GM19240 (cell line): Measurements from ENCODE around the gene WWC2.
"Not testable (repeated sequence)": the region's sequence is repeated elsewhere in the genome, so short reads cannot be mapped to it uniquely, and the experiment has no call there.

Experiments
- DNase-seq: peaks from one replicate; pipeline ENCODE4 v3.0.0; 2011; ENCODE audit warnings: low spot score; ENCODE audit not compliant: insufficient read length

Gene WWC2

DNA sequence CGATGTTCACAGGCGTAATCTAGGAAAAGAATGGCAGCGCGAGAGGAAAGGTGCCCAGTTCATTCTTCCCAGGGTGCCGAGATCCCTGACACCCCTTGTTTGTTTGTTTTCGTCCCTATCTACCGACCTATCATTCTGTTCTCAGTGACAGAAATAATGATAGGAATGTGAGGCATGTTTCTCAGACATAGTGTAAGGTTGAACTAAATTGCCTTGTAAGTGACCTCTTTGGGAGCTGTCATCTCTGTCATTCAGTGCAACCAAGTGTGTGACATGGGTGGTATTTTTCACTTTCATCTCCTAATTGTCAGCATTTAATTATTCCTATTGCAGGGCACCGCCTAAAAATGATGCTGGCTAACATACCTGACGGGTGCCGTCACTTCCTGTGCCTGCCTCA lies 196.7 kb downstream of the WWC2 start:
- no peak for DNase-seq

GRCh38 chr4:183297675-183298074 lies 198.6 kb downstream of the WWC2 start:
- DNase-seq, result no peak

DNA sequence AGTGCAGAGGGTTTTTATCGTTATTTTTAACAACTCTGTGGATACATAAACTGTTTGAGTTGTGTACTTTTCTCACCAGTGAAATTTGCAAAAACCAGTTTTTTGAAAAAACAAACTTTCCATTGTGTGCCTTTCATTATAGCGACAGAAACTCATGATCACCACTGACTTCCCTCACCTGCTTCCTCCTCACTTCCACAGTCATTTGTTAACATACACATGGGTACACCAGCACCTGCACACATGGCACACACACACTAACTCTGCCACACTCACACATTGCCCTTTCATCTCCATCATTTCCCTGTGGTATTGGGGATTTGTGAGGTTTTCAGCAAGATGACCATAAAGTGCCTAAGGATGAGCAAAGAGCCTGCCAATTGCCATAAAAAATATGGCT lies 200.4 kb downstream of the WWC2 start:
- DNase-seq, result no peak

GRCh38 chr4:183300070-183300469 lies 201.0 kb downstream of the WWC2 start:
- no peak for DNase-seq

DNA sequence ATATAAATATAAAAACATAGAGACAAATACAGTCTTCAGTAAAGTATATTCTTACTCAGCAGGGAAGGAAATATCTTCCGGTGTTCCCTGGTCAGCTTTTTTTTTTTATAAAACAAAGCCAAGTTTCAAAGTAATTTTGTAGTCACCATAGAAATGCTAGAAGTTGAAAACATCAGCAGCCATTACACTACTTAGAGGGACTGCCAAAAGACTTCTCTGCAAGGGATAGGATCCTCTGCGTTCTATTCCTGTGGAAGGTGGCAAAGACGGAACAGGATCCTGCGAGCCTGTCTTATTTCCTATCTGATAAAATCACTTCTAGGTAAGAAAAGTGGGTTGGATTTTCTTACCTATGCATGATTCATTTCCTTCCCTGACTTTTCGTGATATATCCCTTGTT lies 201.6 kb downstream of the WWC2 start:
- DNase-seq, result no peak

- DNase-seq, result no peak
These were observed 204.2 kb downstream of the WWC2 start for GRCh38 chr4:183303301-183303700.

DNA sequence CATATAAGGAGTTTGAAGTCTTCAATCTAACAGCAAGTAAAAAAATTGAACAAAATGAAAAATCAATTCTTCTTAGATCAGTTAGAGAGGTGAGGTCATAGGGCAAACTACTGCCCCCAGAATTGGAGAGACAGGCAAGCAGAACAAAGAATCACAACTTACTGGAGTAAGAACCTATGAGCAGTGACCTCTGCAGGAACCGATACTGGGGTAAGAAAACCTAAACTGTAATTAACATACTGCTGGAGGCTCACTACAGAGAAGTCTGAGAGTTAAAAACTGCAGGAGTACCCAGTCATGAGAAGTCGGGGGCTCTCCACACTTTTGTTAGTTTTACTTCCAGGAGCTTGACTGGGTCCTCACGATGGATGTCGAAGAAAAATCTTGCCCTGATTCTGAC lies 205.0 kb downstream of the WWC2 start:
- no peak for DNase-seq

GRCh38 chr4:183304538-183304937 lies 205.5 kb downstream of the WWC2 start:
- DNase-seq, result no peak

- DNase-seq, result no peak
These were observed 207.8 kb downstream of the WWC2 start for GRCh38 chr4:183306811-183307210.

- no peak for DNase-seq
These were observed 213.8 kb downstream of the WWC2 start for GRCh38 chr4:183312841-183313240.

- DNase-seq, result no peak
These were observed 215.3 kb downstream of the WWC2 start for GRCh38 chr4:183314336-183314735.

GRCh38 chr4:183314806-183315205 lies 215.7 kb downstream of the WWC2 start:
- DNase-seq, result no peak

GRCh38 chr4:183318656-183319055 lies 219.6 kb downstream of the WWC2 start:
- no peak for DNase-seq

DNA sequence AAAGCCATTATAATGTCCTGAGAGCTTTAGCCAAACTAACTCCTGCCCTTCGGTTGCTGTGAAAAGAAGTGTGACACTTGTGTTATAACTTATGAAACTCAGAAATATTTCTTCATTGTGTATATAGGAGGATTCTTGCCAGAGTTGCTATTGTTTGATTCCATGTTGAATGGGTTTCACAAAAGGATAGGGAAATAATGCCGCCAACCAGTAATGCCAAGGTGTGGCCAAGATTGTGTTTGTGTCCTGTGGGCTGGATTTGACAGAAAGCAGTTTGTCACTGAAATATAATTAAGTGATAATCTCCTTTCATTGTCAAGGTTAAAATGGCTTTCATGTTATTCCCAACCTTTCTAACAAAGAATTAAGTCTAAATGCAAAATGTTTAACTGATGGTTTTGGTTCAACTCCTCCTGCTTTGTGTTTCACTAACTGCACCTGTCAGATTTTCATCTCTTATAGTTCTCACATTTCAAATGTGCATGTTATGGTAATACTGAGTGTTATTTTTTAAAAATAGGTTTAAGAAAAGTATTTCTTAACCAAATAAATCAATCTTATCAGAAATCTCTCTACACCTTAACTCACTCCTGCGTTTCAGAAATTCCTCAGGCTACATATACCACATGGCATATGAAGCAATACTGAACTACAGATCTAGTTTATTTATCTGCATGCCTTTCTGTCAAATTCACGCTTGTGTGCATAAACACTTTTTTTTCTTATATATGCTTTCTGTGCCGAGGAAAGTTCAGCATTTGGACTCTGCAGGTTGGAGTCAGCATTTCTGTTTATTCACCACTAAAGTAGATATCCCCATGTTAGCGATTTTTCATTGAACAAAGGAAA lies 221.4 kb downstream of the WWC2 start, which contains the start of gene CLDN22:
TSS of gene CLDN22 (minus strand) at position 66 of the 849 bp plus-strand sequence. CDS start at position 8, 58 bp downstream.
- no peak for DNase-seq

GRCh38 chr4:183321079-183321478 lies 222.0 kb downstream of the WWC2 start:
- DNase-seq, result no peak

DNA sequence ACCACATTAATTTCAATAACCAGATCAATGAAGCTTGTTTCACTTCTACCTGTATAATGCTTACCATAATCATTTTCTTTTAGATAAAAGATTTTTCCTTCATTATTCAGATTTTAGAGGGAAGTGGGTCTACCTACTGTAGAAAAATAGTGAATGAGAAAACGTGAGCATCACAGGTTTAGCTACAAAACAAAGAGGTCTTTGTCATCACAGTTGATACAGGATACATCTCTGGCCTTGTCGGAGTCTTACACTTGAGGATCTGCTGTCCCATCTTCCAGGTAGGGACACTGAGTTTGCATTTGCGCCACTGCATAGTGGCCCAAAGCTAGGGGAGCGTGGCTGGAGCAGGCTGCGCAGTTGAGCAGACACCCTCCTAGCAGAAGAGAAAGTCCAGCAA lies 222.5 kb downstream of the WWC2 start:
- DNase-seq, result no peak

- DNase-seq, result no peak
These were observed 223.3 kb downstream of the WWC2 start, which contains the start of gene CLDN24 for GRCh38 chr4:183322326-183322725. Gene CLDN24, minus strand, starts transcription at chr4:183322426. Its CDS starts 0 bp downstream, at chr4:183322426.

DNA sequence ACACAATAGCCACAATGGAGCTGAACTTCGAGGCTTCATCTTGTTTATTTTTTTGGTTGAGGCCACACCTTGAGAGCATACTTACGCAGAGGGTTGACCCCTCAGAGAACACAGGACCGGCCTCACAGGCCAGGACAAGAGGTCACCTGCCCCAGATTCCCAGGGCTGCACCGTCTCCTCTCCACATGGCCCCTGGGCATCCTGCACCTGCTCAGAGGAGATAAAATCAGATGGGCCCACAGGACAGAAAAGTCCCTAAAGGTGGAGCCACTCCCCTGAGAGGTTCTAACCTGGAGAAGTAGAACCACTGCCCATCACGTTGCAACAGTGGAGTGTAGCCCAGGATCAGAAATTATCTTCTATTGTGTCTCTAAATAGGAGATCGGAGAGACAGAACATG lies 224.2 kb downstream of the WWC2 start:
- no peak for DNase-seq

- DNase-seq, result not testable (repeated sequence)
These were observed 225.0 kb downstream of the WWC2 start for GRCh38 chr4:183324056-183324455.

- no peak for DNase-seq
These were observed 225.6 kb downstream of the WWC2 start for GRCh38 chr4:183324619-183325018.

- not testable (repeated sequence) for DNase-seq
These were observed 227.3 kb downstream of the WWC2 start for GRCh38 chr4:183326387-183326786.

GRCh38 chr4:183326853-183327252 lies 227.8 kb downstream of the WWC2 start:
- no peak for DNase-seq

DNA sequence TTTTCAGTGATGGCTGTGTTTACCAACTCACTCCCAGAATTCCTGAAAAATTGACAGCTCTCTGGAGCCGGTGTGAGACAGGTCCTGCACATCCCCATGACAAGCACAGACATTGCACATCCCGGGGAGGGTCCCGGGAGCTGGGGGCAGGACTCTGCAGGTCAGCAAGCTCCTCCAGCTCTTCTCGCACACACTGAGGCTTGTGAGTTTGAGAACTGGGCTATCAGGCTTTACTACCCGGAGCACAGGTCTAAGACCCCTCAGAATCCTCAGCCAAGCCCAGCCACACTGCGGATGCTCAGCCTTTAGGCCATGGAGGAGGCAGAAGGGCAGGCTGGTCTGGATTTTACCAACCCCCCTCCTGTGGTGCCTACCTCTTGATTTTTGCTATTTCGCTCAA lies 228.8 kb downstream of the WWC2 start:
- DNase-seq, result no peak
